Uterus (tissue), 4 donors: ENCODE data around the gene OR2AG2. TPM values are rescaled to one million over a fixed set of nuclear protein-coding genes. Genes with fewer than 3 reads are reported as not detected.

Source experiments
- DNase-seq, 2 donors: peaks; one replicate each; pipeline ENCODE4 v3.0.0-alpha.2; 2019 to 2020
- H3K27ac ChIP-seq, 2 donors: fragments of 200-600 bp; sonication (generic); 1 replicate in 1 of 2; 2 replicates in 1 of 2; pipeline ENCODE4 v1.5.1; 2016 to 2018
- H3K27me3 ChIP-seq, 2 donors: fragments of 200-600 bp; sonication (generic); one replicate each; pipeline ENCODE4 v1.5.1; 2018 to 2019; ENCODE audit warnings: control low read depth in 1 of 2
- H3K36me3 ChIP-seq, 2 donors: fragments of 200-600 bp; sonication (generic); one replicate each; pipeline ENCODE4 v1.5.1; 2019; ENCODE audit warnings: control low read depth in 1 of 2
- H3K4me1 ChIP-seq, 2 donors: fragments of 200-600 bp; sonication (generic); one replicate each; pipeline ENCODE4 v1.5.1; 2018 to 2019; ENCODE audit warnings: control low read depth in 1 of 2
- H3K4me3 ChIP-seq, 2 donors: fragments of 200-600 bp; sonication (generic); 1 replicate in 1 of 2; 2 replicates in 1 of 2; pipeline ENCODE4 v1.5.1; 2018 to 2019; ENCODE audit warnings: mild to moderate bottlenecking in 1 of 2
- H3K9me3 ChIP-seq, 2 donors: fragments of 200-600 bp; sonication (generic); one replicate each; pipeline ENCODE4 v1.5.1; 2019; ENCODE audit warnings: control low read depth in 1 of 2
- CTCF ChIP-seq, 4 experiments: fragments of 200-600 bp in 2 of 4; fragments of 450-650 bp in 2 of 4; sonication (generic) in 2 of 4; IDR thresholded peaks; one replicate each; pipeline ENCODE4 v1.5.1; 2016 to 2019; ENCODE audit warnings: antibody characterized with exemption in 4 of 4, mild to moderate bottlenecking in 2 of 4, moderate library complexity in 1 of 4
- POLR2A ChIP-seq, 2 donors: fragments of 450-650 bp; IDR thresholded peaks; one replicate each; pipeline ENCODE4 v1.6.1; 2016; ENCODE audit warnings: antibody characterized with exemption in 2 of 2, mild to moderate bottlenecking in 1 of 2, moderate library complexity in 1 of 2
- intact Hi-C: fragments of 100-400 bp; cut with DNase I; formaldehyde crosslinking; loops from one replicate; pipeline ENCODE4 v1.15.1; 2023; ENCODE audit warnings: low total_unique reads
- total RNA-seq, 4 donors: library from RNA; depleted of rRNA in 3 of 4; stranded (reverse); fragments of >200 nt in 3 of 4; gene quantifications; one replicate each; pipeline versions ENCODE4 v1.1.0 to v1.2.4, GENCODE V29; 2014 to 2023
- donor health status: DM: yes; HTN: yes; CAD: no.

The OR2AG2 gene
- total RNA-seq, 4 donors from 2014 or later = 0.09 to 0.14 TPM; not detected in 2

GRCh38 chr11:6746626-6747025 lies 25.1 kb downstream of the OR2AG2 start:
- no peak for DNase-seq
- Histone ChIP-seq H3K27me3 (no peaks in the 10 kb centered on the region), H3K4me1 (no peaks in the 10 kb centered on the region), H3K4me3 (no peak overlapping the region), H3K9me3 (no peaks in the 10 kb centered on the region), H3K36me3 (no peaks in the 10 kb centered on the region), H3K27ac (peak overlapping the region; percentile 2 to 69)
- intact Hi-C loops = no loop called here
- TF ChIP-seq CTCF (IDR thresholded peaks at IDR 0.05) (no peak), POLR2A (IDR thresholded peaks at IDR 0.05) (no peak)

DNA sequence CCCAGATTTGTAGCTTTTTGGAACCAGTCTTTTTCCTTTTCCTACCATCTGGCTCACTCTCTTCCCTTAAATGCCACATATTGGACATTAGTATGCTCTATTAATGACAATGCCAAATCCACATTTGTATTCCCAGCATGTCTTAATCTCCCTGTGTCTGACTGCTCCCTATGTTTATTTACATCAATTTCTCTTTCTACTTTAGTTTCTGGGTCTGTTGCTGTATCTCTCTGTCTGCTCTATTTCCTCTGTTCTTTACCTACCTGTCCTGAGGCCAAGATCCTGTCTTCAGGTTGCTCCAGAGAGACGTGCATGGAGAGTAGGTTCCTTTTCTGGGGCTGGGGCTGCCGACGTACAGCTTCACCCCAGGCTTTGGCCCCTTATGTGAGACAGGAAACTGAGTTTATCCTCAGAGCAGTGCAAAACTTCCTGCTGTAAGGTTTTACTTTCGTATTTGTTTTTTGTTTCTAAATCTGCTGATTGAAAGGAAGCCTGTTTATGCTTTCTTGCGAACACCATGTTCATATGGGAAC lies 25.6 kb downstream of the OR2AG2 start:
- Histone ChIP-seq H3K9me3 (no peaks in the 10 kb centered on the region), H3K36me3 (no peaks in the 10 kb centered on the region), H3K4me1 (no peaks in the 10 kb centered on the region), H3K4me3 (no peak overlapping the region), H3K27me3 (no peaks in the 10 kb centered on the region), H3K27ac (peak overlapping the region; percentile 2 to 69)
- TF ChIP-seq CTCF (IDR thresholded peaks at IDR 0.05) (no peak), POLR2A (IDR thresholded peaks at IDR 0.05) (no peak)
- intact Hi-C loops = no loop called here
- no peak for DNase-seq

- no peaks in the 10 kb centered on the region for H3K9me3 ChIP-seq
- no peak for DNase-seq
- intact Hi-C loops = no loop called here
- H3K27ac ChIP-seq = peak overlapping the region in 1 of 2 donors; percentile 69
- no peaks in the 10 kb centered on the region for H3K27me3 ChIP-seq
- TF ChIP-seq POLR2A (IDR thresholded peaks at IDR 0.05) (no peak), CTCF (IDR thresholded peaks at IDR 0.05) (no peak)
- no peak overlapping the region for H3K4me3 ChIP-seq
- no peaks in the 10 kb centered on the region for H3K36me3 ChIP-seq
- H3K4me1 ChIP-seq = no peaks in the 10 kb centered on the region
Observed at GRCh38 chr11:6745465-6746015, 26.2 kb downstream of the OR2AG2 start.

GRCh38 chr11:6745018-6745417 lies 26.8 kb downstream of the OR2AG2 start:
- intact Hi-C loops = no loop called here
- Histone ChIP-seq H3K27ac (peak overlapping the region in 1 of 2 donors; percentile 69), H3K27me3 (no peaks in the 10 kb centered on the region), H3K9me3 (no peaks in the 10 kb centered on the region), H3K4me1 (no peaks in the 10 kb centered on the region), H3K4me3 (no peak overlapping the region), H3K36me3 (no peaks in the 10 kb centered on the region)
- TF ChIP-seq POLR2A (IDR thresholded peaks at IDR 0.05) = no peak
- TF ChIP-seq CTCF (IDR thresholded peaks at IDR 0.05) = no peak
- DNase-seq = no peak

GRCh38 chr11:6742260-6742659 lies 29.5 kb downstream of the OR2AG2 start:
- no peak for DNase-seq
- Histone ChIP-seq H3K36me3 (no peaks in the 10 kb centered on the region), H3K9me3 (no peaks in the 10 kb centered on the region), H3K4me3 (no peak overlapping the region), H3K4me1 (no peaks in the 10 kb centered on the region), H3K27me3 (no peaks in the 10 kb centered on the region), H3K27ac (no peak overlapping the region)
- intact Hi-C loops = no loop called here
- TF ChIP-seq CTCF (IDR thresholded peaks at IDR 0.05) = no peak
- TF ChIP-seq POLR2A (IDR thresholded peaks at IDR 0.05) = no peak
